Adipose tissue (tissue), 3 donors: ENCODE data around the gene AZI2. TPM values are rescaled to one million over a fixed set of nuclear protein-coding genes. Genes with fewer than 3 reads are reported as not detected.

Experiments used
- H3K27ac ChIP-seq: one replicate; pipeline ENCODE4 v1.5.1; 2013; ENCODE audit warnings: low read depth, low read length
- WGBS, 3 donors: extraction: QIAGEN DNeasy Blood & Tissue Kit; methylation state at CpG; one replicate each; pipeline ENCODE4 v1.1.7; 2013; 5-methylcytosine and 5-hydroxymethylcytosine counted together
- polyA plus RNA-seq, 3 donors: library from polyadenylated mRNA; stranded (reverse); fragments of 200-250 nt; gene quantifications; one replicate each; pipeline ENCODE4 v1.2.3, GENCODE V29; 2013
- donor health status: healthy with polysubstance abuse.
- donor health status: Bipolar disorder and iron deficiency.
- donor health status: healthy.

Gene AZI2, protein sequence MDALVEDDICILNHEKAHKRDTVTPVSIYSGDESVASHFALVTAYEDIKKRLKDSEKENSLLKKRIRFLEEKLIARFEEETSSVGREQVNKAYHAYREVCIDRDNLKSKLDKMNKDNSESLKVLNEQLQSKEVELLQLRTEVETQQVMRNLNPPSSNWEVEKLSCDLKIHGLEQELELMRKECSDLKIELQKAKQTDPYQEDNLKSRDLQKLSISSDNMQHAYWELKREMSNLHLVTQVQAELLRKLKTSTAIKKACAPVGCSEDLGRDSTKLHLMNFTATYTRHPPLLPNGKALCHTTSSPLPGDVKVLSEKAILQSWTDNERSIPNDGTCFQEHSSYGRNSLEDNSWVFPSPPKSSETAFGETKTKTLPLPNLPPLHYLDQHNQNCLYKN
- polyA plus RNA-seq, result 10 to 100 TPM; 28.7 to 90.9 (median 63.5) TPM

DNA sequence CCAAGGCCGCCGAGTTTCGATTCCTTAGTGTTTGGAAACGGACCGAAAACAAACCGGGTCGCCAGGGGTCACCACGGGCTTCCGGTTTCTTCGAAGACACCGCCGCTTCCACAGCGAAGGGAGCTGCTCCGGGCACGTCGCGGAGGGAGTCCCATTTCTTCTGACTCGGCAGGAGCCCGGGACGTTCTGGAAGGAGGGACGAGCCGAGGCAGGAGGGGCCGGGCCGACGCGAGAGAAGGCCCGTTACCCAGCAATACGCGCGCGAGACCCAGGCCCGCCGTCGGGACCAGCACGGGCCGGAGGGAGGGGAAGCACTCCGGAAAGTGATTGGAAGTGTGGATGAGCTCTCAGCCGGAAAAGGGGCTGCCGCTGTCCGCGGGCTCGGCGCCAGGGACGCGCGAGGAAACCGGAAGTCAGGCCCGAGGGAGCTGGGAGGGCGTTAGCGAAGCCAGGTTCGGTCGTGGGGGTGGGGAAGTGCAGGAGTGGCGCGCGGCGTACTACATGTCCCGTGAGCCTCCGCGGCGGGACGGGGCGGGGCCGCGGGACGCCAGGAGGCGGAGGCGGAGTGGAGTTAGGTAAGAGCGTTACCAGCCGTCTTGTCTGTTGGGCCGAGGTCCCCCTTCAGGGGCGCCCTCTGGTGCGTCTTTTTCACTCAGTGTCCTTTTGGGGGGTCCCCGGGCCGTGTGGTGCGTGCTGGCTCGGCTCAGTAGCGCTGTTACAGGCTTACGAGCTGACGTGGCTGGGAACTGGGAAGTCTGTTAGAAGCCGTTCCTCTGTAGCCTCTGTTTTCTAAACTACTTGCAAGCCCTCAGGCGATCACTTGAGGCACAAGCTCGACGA is at the start of gene AZI2, which contains the start of gene ZCWPW2:
TSS of gene AZI2 (minus strand) at position 196 of the 840 bp plus-strand sequence. CDS start 8,207 bp downstream, outside the sequence.
TSS of gene ZCWPW2 (plus strand) at position 93 of the 840 bp plus-strand sequence. CDS start 64,348 bp downstream, outside the sequence.
- peak within 1 kb of the TSS; percentile 100 for H3K27ac ChIP-seq
- WGBS, 3 donors, result 0 to 1% (median 0%) methylated on average over 83 of the region's 83 CpGs

DNA sequence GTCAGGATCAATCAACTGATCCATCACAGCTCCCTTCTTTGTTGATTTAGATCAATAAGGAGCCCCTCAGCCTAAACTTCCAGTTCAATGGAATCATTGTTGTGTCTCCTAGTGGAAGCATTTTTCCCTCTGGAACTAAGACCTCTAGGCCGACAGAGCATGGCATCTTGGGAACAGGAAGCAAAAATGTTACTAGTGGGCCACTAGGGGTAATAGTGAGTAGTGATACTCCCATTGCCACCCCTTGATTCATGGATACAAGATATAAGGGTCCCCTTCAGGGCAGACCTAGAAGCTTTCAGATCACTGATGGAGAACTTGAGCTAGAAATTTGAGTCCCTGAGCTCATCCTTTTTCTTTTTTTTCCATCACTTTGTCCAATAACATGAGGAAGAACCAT is 40.4 kb upstream of the AZI2 start:
- WGBS, 3 donors, result 87 to 100% (median 88%) methylated on average over 1 of the region's 1 CpG
- no peak overlapping the region for H3K27ac ChIP-seq

DNA sequence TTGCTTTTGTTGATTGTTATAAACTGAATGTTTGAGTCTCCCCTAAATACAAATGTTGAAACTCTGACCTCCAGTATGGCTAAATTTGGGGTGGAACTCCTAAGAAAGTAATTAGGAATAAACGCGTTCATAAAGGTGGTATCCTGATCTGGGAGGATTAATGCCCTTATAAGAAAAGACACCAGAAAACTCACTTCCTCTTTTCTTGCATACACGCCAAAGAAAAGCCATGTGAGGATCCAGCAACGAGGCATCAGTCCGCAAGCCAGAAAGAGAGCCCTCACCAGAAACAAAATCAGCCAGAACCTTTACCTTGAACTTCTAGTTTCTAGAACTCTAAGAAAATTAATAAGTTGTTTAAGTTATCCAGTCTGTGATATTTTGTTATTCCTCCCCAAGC is 37.4 kb upstream of the AZI2 start:
- H3K27ac ChIP-seq, result no peak overlapping the region
- WGBS, 3 donors, result 90 to 95% (median 91%) methylated on average over 5 of the region's 5 CpGs

DNA sequence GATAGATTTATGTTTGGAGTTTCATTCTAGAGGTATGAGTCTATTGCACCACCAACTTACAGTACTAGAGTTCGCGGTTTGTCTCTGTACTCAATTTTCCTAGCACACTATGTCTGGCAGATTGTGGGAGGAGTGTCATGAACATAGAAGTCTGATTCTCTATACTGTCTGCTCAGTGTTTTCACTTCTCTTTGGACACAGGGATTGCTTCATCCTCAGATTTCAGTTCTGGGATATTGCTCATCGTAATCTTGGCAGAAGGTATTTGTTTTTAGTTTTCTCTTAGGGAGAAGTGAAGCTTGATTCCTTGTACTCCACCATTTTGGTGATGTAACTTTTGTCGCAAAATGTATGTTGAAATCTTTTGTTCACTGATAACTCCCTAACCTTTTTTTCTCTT is 27.8 kb upstream of the AZI2 start:
- no peak overlapping the region for H3K27ac ChIP-seq
- WGBS, 3 donors, result 45 to 85% (median 54%) methylated on average over 4 of the region's 4 CpGs

DNA sequence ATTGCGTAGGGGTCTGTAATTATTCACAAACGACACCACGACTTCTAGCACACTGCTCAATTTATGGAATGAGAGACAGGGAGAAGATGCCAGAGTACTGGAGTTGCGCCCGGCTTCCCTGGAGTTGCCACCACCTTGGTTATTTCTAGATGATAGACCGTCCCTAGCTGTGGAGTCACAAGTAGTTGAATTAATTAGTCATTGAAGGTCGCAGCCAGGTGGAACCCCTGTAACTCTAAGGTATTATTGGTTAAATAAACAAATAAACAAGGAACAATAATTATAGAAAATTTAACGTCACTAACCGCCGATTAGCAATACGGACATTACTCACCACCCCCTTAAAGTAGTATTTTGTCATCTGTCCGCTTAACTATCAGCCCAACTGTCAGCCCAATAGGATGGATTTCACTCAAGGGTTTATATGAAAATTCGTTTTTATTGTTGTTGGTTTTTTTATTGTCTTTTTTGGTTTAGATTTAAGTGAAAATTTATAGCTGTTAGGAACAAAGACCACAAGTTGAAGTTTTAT is 911 bp upstream of the AZI2 start:
- peak overlapping the region; percentile 100 for H3K27ac ChIP-seq
- WGBS, 3 donors, result 12 to 29% (median 23%) methylated on average over 13 of the region's 13 CpGs

DNA sequence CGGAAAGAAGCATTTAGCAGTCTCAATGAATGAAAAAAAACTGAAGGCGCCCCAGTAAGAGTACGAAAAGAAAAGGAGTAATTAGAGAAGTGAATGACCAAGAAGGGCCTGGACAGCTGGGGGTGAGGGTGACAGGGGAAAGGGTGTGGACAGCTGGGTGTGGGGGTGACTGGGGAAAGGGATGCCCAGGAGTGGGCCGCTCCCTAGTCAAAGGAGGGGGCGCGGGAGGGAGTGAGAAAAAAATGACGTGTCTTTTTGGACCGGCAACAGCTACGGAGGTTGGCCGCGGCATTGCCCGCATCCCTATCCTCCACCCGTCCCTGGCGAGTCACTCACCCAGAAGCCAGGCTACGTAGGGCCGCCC is 377 bp downstream of the AZI2 start:
- H3K27ac ChIP-seq, result peak overlapping the region; percentile 100
- WGBS, 3 donors, result 1% methylated on average over 15 to 16 of the region's 16 CpGs

DNA sequence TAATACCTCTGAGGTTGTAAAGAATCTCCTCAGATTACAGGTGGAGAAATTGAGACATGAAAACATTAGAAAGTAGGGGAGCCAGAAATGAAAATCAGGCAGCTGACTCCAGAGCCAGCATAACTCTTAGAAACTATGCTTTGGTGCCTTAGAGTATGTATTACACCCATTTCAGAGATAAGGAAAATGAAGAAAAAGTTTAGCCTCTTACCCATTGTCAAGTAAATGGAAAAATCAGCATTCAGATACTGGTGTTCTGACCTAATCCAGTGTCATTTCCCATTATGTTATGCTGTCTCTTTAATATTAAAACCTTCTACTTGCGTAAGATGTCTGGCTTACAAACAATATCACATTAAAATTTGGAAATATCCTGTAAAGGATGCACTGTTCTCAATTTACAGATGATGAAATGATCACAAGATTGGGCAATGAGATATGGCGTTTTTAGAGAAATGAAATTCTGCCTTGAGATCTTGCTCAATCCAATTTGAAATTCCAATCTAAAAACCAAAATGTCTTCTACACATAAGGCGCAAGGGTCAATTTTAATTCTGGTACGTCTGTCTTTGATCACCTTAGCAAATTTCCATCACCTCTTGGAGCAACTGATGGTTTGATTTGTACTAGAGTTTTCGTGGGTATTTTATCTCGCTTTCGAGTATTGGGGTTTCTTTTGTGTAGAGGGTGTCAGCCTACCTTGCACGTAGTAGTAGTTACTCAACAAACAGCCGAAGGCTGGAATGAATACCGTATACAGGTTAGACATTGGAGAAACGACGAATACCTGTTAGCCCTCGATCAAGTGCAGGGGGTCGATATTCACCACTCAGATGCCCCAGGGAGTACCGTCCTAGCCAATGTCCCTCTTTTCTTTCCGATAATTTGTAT is 1.0 kb downstream of the AZI2 start:
- 16 to 19% (median 17%) methylated on average over 16 of the region's 16 CpGs for WGBS, 3 donors
- peak overlapping the region; percentile 100 for H3K27ac ChIP-seq

DNA sequence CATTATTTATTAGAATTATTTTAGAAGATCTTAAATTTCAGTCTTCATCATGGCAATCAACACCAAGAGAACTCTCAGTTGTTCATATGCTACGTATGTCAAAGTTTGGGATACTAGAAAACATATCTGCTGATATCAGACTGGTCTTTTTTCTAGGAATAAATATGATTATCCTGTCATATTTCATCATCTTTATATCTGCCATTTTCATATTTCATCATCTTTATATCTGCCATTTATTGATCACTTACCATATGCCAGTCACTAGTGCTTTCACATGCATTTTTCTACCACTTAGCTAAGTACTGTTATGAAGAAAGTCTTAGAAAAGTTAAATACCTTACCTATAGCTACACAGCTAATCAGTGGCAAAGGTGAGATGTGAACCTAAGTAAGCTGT is 2.9 kb downstream of the AZI2 start:
- WGBS, 3 donors, result 86 to 99% (median 95%) methylated on average over 1 of the region's 1 CpG
- no peak overlapping the region for H3K27ac ChIP-seq

DNA sequence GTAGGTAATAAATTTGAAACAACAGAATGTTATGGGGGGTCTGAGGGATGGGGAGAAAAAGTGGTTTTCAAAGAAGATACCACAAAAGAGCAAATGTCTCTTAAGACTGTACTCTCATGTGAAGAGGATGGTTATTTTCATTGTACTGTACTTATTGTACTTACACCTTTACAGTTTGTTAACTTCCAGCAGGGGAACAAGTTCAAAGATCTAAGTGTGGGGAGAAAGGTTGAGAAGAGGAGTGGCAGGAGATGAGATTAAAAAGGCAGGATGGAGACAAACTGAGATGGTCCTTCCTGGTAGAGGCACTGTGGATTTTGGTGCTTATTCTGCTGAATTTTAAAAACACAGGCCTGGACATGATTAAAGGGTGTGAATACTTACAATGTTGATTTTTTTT is 5.5 kb downstream of the AZI2 start:
- no peak overlapping the region for H3K27ac ChIP-seq

DNA sequence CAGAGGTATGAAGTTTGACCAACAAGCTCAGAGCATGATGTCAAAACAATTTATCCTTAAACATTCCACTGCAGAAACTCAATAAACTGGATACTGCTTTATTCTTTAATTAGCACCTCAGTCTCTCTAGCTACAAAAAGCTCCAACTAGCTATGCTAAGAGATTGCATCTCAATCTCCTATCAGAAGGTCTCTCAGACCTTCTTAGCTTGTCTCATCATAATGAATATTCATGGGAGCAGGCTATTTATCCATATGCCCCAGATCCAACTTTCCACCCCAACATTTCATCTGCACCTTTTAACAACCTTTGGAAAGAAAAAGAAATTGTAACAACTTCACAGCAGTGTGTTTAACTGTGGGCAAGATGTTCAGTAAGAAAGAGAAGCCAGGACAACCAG is 11.4 kb downstream of the AZI2 start:
- no peak overlapping the region for H3K27ac ChIP-seq

DNA sequence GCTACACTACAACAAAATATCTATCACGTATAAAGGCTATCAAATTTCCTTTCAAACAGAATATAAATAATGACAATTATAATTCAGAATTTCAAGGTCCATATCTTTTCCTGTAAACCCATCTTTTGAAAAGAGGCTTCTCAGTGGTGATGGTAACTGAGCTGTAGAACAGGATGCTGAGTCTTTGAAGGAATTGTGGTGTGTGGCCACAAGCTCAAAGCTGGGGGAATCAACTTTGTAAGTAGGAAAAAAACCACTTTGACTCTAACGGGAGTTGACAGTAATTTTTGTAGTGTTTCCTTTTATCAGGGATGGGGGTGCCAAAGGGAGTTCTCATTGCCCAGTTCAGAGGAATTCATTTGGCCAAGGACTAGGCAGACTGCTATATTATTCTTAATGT is 13.4 kb downstream of the AZI2 start:
- no peak overlapping the region for H3K27ac ChIP-seq
- 66 to 75% (median 69%) methylated on average over 2 of the region's 2 CpGs for WGBS, 3 donors

DNA sequence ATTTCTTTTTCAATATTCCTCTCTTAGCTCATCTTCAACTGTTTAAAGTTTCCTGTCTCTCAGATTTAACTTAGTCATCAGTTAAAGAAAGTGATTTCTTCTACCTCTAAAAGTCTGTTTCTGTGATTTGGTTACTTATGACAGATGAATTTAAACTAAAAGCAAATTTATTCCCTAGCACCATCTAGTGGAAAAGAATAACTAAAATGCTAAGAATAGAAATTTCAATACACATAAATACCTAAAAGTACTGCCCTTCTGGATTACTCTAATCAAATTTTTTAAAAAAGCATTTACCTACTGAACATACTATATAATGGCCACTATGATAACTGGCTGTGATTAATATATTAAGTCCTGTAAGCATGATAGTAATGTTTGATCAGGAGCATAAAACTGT is 14.1 kb downstream of the AZI2 start:
- no peak overlapping the region for H3K27ac ChIP-seq

DNA sequence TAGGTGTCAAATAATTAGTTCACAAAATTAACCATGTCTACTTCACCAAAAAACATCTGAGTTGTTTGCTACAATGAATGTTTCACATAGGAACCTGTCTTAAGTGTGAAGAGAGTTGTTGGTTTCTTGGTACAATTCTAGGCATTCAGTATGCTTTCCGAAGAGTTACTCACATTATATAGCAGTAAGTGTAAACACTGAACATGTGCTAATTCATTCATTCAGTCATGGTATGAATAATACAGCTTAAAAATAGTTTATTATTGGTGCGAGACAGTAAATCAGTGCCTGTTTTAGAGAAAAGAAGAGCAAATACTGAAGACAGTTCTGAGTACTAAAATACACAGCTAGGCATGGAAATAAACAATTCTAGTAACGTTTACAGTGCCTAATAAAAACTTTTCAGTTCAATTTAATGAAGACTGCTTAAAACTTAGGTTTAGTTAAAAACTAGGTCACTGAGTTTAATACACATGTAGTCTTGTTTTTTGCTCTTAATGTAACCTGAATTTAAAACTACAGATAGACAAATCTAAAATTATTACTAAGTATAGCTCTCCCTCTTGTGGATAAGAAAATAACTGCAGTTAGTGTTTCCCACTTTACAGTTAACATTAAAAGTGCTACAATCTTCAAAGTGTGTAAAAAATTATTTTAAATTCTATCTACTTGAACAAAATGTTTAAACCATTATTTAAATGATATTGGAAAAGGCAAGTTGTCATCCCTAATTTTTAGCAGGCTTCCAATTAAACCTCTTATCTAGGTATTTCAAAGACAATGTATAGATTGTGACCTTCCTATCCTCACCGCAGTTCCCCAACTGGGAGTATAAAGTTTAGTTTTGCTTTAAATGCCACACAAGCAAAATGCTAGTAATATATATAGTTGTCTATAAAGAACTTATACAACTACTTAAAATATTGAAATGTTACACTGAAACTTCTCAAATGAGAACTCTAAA is 20.2 kb downstream of the AZI2 start:
- H3K27ac ChIP-seq, result no peak overlapping the region
- WGBS, 3 donors, result 81 to 88% (median 82%) methylated on average over 4 of the region's 4 CpGs

DNA sequence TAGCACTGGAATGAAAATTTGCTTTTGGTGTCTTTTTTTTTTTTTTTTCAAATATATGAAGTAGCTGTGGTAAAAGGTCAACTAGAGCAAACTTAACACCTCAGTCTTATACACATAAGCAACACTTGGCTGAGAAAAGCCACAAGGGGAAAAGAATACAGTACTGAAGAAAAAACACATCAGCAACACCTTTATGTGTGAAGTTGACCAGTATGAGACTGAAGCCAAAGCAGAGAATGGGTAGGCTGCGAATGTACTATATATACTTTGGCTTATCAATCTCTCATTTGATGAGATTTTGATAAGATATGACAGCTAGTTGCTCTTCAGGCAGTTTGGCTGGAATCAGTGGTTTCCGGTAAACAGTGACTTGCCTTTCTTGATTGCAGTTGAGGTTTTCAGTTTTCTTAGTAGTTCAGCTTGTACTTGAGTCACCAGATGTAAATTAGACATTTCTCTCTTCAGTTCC is 22.1 kb downstream of the AZI2 start:
- WGBS, 3 donors, result 77 to 88% (median 79%) methylated on average over 2 of the region's 2 CpGs
- H3K27ac ChIP-seq, result no peak overlapping the region

DNA sequence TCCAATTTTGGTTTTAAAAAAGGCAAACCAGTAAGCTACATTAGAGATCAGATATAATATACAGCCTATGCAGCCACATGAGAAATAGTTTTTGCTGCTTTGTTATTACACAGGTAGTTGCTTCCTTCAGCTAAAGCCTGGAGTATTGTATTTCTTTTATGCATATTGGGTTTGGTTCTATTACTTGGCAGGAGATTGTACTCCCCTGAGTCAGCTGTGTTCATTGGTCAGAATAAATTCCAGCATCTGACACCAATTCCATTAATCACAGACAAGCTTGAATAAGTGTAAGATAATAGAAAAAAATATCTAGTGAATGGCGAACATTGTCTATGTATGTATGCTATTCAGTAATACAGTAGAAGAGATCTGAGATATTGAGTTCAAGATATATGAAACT is 26.2 kb downstream of the AZI2 start:
- H3K27ac ChIP-seq, result no peak overlapping the region
- WGBS, 3 donors, result 81 to 84% (median 83%) methylated on average over 1 of the region's 1 CpG

DNA sequence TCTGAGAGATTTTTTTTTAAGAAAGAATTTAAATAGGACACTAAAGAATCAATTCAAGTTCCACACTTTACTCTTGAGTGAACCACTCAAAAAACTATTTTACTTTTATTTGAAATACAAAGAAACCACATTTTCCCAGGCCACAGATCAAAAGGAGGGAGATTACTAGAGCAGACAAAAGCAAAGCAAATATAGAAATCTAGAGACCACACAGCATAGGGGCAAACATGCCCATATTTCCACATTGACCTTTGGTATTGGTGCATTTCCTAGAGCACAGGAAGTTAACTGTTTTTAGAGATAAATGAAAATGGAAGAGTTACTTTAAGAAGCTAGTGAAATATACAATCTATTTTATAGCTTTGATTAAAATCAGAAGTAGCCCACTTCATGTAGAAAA is 27.6 kb downstream of the AZI2 start:
- no peak overlapping the region for H3K27ac ChIP-seq

DNA sequence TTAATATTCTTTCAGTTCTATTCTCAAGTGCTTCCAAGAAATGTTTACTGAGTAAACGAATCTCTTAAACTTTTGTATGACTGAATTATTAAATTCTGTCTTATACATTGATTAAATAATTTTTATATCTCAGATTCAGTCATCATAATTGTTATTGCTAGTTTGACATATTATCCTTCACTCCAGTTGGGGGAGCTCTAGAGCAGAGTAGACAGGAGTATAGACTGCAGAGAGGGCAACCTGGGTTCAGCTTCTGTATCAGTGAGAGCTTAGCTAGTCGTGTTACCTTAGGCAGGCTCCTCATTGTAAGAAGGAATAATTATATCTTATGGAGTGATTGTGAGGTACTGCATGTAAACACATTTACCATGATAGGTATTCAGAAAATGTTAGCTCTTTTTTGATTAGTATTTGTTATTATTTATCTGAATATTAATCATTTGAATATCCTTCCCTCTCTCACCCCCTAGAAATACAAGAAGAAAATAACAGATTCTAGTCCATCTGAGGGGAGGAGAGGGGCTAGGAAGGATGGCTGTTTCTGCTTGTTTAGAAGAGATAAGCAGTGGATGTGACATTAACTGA is 31.1 kb downstream of the AZI2 start:
- H3K27ac ChIP-seq, result no peak overlapping the region

More for the DNA sequence above, 31.1 kb downstream of the AZI2 start:
- 22 to 47% (median 43%) methylated on average over 2 of the region's 2 CpGs for WGBS, 3 donors
